ENCODE data around the gene COL1A1.

The COL1A1 gene

DNA sequence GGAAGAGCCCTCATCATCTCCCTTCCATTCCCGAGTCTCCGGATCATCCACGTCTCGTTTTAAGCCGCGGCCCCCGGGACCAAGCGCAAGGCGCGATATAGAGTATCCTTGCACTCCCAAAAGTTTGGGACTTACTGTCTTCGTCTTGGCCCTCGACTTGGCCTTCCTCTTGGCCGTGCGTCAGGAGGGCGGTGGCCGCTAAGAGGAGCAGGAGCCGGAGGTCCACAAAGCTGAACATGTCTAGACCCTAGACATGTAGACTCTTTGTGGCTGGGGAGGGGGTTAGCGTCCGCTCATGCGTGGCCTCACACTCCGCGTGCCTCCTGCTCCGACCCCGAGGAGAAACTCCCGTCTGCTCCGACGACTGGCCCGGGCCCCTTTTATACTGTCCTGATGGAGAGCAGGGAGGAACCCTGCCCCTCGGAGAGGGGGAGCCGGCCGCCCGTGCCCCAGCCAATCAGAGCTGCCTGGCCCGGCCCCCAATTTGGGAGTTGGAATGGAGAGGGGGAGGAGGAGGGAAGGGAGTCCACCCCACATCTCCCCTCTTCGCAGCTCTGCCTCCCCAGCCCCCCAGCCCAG lies at the start of gene COL1A1:
COL1A1 (minus strand) TSS at position 356 of the 579 bp plus-strand sequence; CDS start at position 238, 118 bp downstream.
- TF ChIP-seq, protein P1, sequence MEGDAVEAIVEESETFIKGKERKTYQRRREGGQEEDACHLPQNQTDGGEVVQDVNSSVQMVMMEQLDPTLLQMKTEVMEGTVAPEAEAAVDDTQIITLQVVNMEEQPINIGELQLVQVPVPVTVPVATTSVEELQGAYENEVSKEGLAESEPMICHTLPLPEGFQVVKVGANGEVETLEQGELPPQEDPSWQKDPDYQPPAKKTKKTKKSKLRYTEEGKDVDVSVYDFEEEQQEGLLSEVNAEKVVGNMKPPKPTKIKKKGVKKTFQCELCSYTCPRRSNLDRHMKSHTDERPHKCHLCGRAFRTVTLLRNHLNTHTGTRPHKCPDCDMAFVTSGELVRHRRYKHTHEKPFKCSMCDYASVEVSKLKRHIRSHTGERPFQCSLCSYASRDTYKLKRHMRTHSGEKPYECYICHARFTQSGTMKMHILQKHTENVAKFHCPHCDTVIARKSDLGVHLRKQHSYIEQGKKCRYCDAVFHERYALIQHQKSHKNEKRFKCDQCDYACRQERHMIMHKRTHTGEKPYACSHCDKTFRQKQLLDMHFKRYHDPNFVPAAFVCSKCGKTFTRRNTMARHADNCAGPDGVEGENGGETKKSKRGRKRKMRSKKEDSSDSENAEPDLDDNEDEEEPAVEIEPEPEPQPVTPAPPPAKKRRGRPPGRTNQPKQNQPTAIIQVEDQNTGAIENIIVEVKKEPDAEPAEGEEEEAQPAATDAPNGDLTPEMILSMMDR (conservative IDR thresholded peaks at IDR 0.05; ENCODE audit: control insufficient read depth, insufficient read depth, low read depth, low read length), result no peak
- H3K4me3 ChIP-seq (ENCODE audit: control insufficient read depth, low read depth, low read length), result peak within 1 kb of the TSS; percentile 100
- peak; percentile 85 for DNase-seq (ENCODE audit: low read depth)

DNA sequence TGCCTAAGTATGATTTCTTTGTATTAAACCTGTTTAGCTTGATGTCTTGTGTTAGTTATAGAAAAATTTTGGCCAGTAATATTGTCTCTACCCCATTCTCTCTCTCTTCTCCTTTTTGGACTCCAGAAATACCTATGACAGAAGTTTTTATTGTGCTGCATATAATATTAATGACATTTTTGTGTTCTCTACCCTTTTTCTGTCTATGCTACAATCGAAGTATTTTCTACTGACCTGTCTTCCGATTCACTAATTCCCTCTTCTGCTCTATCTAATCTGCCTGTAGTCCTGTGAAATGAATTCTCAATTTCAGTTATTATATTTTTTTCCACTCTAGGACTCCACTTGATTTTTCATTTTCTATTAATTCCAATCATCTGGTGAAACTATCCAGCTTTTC lies 46.8 kb upstream of the COL1A1 start:
- DNase-seq (ENCODE audit: low read depth), result no peak
- TF ChIP-seq, protein P1 (conservative IDR thresholded peaks at IDR 0.05; ENCODE audit: control insufficient read depth, insufficient read depth, low read depth, low read length), result no peak
- H3K4me3 ChIP-seq (ENCODE audit: control insufficient read depth, low read depth, low read length), result no peak overlapping the region

DNA sequence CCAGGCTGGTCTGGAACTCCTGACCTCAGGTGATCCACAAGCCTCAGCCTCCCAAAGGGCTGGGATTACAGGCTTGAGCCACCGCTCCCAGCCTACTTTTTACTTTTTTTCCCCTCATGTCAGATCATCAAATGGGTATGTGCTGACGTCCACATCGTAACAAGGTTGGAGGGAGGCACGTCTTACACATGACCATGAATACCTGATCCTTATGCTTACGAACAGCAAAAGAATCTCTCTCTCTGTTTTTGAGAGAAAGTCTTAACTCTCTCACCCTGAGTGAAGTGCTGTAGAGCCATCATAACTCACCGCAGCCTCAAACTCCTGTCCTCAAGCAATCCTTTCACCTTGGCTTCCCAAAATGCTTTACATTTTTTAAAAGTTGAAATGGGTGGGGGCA lies 43.3 kb upstream of the COL1A1 start:
- DNase-seq (ENCODE audit: low read depth), result no peak
- no peak overlapping the region for H3K4me3 ChIP-seq (ENCODE audit: control insufficient read depth, low read depth, low read length)
- TF ChIP-seq, protein P1 (conservative IDR thresholded peaks at IDR 0.05; ENCODE audit: control insufficient read depth, insufficient read depth, low read depth, low read length), result no peak

DNA sequence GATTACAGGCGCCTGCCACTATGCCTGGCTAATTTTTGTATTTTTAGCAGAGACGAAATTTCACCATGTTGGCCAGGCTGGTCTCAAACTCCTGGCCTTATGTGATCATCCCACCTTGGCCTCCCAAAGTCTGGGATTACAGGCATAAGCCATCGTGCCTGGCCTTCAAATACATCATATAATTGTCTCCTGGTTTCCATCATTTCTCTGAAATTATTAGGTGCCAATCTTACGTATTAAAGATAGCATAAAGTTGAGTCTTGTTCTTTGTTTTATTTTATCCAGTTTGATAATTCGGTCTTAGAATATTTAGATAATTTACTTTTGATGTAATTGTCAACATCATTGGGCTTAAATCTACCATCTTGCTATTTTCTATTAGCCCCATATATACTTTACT lies 40.0 kb upstream of the COL1A1 start:
- TF ChIP-seq, protein P1 (conservative IDR thresholded peaks at IDR 0.05; ENCODE audit: control insufficient read depth, insufficient read depth, low read depth, low read length), result no peak
- H3K4me3 ChIP-seq (ENCODE audit: control insufficient read depth, low read depth, low read length), result no peak overlapping the region
- no peak for DNase-seq (ENCODE audit: low read depth)

DNA sequence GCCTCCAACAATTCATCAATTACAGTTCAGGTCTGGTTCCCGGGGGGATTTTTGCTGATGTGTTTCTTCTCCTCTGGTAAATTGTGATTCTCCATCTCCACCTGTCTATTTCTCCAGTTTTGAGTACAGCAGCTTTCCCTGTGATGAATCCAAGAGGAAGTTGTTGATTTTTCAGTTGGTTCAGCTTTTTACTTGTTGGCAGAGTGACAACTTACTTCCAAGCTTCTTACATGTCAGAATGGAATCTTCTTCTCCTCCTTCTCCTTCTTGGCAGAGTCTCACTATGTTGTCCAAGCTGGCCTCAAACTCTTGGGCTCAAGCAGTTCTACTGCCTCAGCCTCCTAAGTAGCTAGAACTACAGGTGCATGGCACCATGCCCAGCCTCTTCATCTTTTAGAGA lies 39.4 kb upstream of the COL1A1 start:
- TF ChIP-seq, protein P1 (conservative IDR thresholded peaks at IDR 0.05; ENCODE audit: control insufficient read depth, insufficient read depth, low read depth, low read length), result no peak
- peak; percentile 71 for DNase-seq (ENCODE audit: low read depth)
- no peak overlapping the region for H3K4me3 ChIP-seq (ENCODE audit: control insufficient read depth, low read depth, low read length)

DNA sequence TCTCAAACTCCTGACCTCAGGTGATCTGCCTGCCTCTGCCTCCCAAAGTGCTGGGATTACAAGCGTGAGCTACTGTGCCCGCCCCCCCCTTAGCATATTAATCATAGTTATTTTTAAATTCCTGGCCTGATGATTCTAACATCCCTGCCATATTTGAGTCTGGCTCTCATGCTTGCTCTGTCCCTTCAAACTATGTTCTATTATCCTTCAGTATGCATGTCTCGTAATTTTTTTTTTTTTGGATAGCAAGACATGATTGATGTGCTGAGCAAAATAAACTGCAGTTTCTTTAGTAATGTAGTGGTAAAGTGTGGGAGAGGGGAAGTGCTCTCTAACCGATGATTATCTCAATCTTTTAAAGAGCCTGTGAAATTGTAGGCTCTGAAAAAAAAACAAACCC lies 38.5 kb upstream of the COL1A1 start:
- TF ChIP-seq, protein P1 (conservative IDR thresholded peaks at IDR 0.05; ENCODE audit: control insufficient read depth, insufficient read depth, low read depth, low read length), result no peak
- DNase-seq (ENCODE audit: low read depth), result no peak
- H3K4me3 ChIP-seq (ENCODE audit: control insufficient read depth, low read depth, low read length), result no peak overlapping the region
